Nephron (organoid): ENCODE results near the gene GABRG3.

Experiments used
- H3K27ac Mint-ChIP-seq, 3 experiments: 2 replicates each; pipeline ENCODE4 v1.8.0; 2020; ENCODE audit warnings: mixed read lengths in 3 of 3, mild to moderate bottlenecking in 2 of 3, moderate library complexity in 1 of 3
- H3K27me3 Mint-ChIP-seq: 2 replicates; pipeline ENCODE4 v1.8.0; 2021; ENCODE audit warnings: low read depth, mild to moderate bottlenecking, moderate library complexity, mixed read lengths
- H3K36me3 Mint-ChIP-seq: 2 replicates; pipeline ENCODE4 v1.8.0; 2020; ENCODE audit warnings: low read depth, mixed read lengths
- H3K4me1 Mint-ChIP-seq: 2 replicates; pipeline ENCODE4 v1.8.0; 2020; ENCODE audit warnings: mixed read lengths
- H3K4me3 Mint-ChIP-seq, 3 experiments: 2 replicates each; pipeline ENCODE4 v1.8.0; 2020; ENCODE audit warnings: mild to moderate bottlenecking in 3 of 3, mixed read lengths in 3 of 3, moderate library complexity in 2 of 3
- H3K9me3 Mint-ChIP-seq: 2 replicates; pipeline ENCODE4 v1.8.0; 2020; ENCODE audit warnings: mixed read lengths
- TF ChIP-seq, protein P1 (sequence below), 3 experiments: fragments of 200-600 bp; sonication (generic); IDR thresholded peaks; one replicate each; pipeline ENCODE4 v1.5.0; 2021; ENCODE audit warnings: antibody characterized with exemption in 3 of 3; ENCODE audit not compliant: unreplicated experiment in 3 of 3

GABRG3 gene

GRCh38 chr15:27234593-27234992, 263.6 kb downstream of the GABRG3 start:
- no peaks in the 10 kb centered on the region for H3K9me3 Mint-ChIP-seq
- H3K4me1 Mint-ChIP-seq = peaks cover 15% of the 10 kb centered on the region
- H3K27ac Mint-ChIP-seq = no peak overlapping the region
- peaks cover 6% of the 10 kb centered on the region for H3K27me3 Mint-ChIP-seq
- H3K4me3 Mint-ChIP-seq = no peak overlapping the region
- H3K36me3 Mint-ChIP-seq = no peaks in the 10 kb centered on the region
- TF ChIP-seq, protein P1, sequence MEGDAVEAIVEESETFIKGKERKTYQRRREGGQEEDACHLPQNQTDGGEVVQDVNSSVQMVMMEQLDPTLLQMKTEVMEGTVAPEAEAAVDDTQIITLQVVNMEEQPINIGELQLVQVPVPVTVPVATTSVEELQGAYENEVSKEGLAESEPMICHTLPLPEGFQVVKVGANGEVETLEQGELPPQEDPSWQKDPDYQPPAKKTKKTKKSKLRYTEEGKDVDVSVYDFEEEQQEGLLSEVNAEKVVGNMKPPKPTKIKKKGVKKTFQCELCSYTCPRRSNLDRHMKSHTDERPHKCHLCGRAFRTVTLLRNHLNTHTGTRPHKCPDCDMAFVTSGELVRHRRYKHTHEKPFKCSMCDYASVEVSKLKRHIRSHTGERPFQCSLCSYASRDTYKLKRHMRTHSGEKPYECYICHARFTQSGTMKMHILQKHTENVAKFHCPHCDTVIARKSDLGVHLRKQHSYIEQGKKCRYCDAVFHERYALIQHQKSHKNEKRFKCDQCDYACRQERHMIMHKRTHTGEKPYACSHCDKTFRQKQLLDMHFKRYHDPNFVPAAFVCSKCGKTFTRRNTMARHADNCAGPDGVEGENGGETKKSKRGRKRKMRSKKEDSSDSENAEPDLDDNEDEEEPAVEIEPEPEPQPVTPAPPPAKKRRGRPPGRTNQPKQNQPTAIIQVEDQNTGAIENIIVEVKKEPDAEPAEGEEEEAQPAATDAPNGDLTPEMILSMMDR (IDR thresholded peaks at IDR 0.05; ENCODE audit: unreplicated experiment in 3 of 3) = no peak

- peaks cover 6% of the 10 kb centered on the region for H3K27me3 Mint-ChIP-seq
- TF ChIP-seq, protein P1 (IDR thresholded peaks at IDR 0.05; ENCODE audit: unreplicated experiment in 3 of 3) = no peak
- H3K4me1 Mint-ChIP-seq = peaks cover 15% of the 10 kb centered on the region
- H3K36me3 Mint-ChIP-seq = no peaks in the 10 kb centered on the region
- H3K4me3 Mint-ChIP-seq = no peak overlapping the region
- peak overlapping the region in 1 of 3 experiments; percentile 69 for H3K27ac Mint-ChIP-seq
- no peaks in the 10 kb centered on the region for H3K9me3 Mint-ChIP-seq
Measured at GRCh38 chr15:27235161-27235560, 264.2 kb downstream of the GABRG3 start.

GRCh38 chr15:27235681-27236080, 264.7 kb downstream of the GABRG3 start:
- Mint-ChIP-seq H3K27me3 (peaks cover 6% of the 10 kb centered on the region), H3K9me3 (no peaks in the 10 kb centered on the region), H3K27ac (peak overlapping the region in 2 of 3 experiments; percentile 52 to 69), H3K4me1 (peaks cover 15% of the 10 kb centered on the region), H3K4me3 (no peak overlapping the region), H3K36me3 (no peaks in the 10 kb centered on the region)
- TF ChIP-seq, protein P1 (IDR thresholded peaks at IDR 0.05; ENCODE audit: unreplicated experiment in 3 of 3) = no peak

DNA sequence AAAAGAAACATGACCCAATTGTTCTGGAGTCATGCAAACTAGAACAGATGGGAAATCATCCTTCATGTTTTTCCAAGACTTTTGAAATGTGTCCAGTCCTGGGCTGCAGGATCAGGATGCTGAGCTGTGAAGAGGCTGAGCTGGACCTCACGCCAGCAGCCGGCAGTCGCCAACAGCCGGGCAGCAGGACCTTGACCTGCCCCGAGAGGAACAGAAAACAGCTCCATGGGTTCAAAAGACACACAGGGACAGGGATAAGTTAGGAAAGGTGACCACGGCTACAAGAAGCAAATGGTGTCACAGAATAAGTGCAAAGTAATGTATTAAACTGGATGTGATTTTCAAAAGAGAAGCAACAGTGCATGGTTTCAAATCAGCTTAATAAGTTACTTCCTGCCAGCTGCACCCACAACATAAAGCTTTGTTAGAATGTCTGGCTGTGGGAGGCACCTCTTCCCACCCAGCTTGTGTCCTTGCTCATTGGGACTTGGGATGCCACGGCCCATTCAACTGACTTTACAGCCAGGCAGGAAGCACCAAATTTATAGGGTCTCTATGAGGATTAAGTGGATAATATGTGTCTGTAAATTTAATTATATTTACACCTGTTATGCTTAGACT, 266.4 kb downstream of the GABRG3 start:
- no peaks in the 10 kb centered on the region for H3K9me3 Mint-ChIP-seq
- peaks cover 6% of the 10 kb centered on the region for H3K27me3 Mint-ChIP-seq
- TF ChIP-seq, protein P1 (IDR thresholded peaks at IDR 0.05; ENCODE audit: unreplicated experiment in 3 of 3) = no peak
- peaks cover 15% of the 10 kb centered on the region for H3K4me1 Mint-ChIP-seq
- H3K4me3 Mint-ChIP-seq = no peak overlapping the region
- H3K36me3 Mint-ChIP-seq = no peaks in the 10 kb centered on the region
- peak overlapping the region; percentile 21 to 38 (median 33) for H3K27ac Mint-ChIP-seq

DNA sequence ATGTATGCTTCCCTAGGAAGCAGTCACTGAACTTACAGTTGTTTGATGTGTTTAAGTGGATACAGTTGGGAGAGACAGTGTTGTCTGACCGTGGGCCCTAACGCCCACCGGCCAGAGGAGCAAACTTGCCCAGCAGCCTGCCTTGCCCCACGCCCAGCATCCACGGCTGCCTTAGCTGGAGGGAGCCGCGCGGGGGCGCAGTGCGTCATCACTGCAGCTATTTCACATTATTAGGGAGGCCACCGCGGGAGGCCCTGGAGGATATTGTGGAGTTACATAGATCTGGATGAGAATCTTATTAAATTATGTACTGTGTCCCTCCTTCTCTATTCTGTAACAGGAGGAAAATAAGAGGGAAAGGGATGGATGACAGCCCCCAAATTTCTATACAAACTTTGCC, 267.2 kb downstream of the GABRG3 start:
- no peaks in the 10 kb centered on the region for H3K9me3 Mint-ChIP-seq
- H3K4me1 Mint-ChIP-seq = peaks cover 15% of the 10 kb centered on the region
- H3K36me3 Mint-ChIP-seq = no peaks in the 10 kb centered on the region
- no peak overlapping the region for H3K4me3 Mint-ChIP-seq
- peak overlapping the region; percentile 21 to 38 (median 33) for H3K27ac Mint-ChIP-seq
- TF ChIP-seq, protein P1 (IDR thresholded peaks at IDR 0.05; ENCODE audit: unreplicated experiment in 3 of 3) = peak in 2 of 3 experiments; percentile 9 to 16
- H3K27me3 Mint-ChIP-seq = peaks cover 6% of the 10 kb centered on the region
